Astrocyte of the spinal cord (primary cell): ENCODE measurements around the gene RAPGEF5.

Source experiments
- DNase-seq: peaks from one replicate; pipeline ENCODE4 v3.0.0; 2011; ENCODE audit warnings: low read depth, low spot score
- H3K4me3 ChIP-seq: 2 replicates; pipeline ENCODE4 v1.5.1; 2011; ENCODE audit warnings: low read depth, mild to moderate bottlenecking, low read length, moderate library complexity
- in situ Hi-C: cut with HindIII; loops from 2 replicates; pipeline ENCODE4 v1.10.0; 2017; ENCODE audit warnings: low sequenced_read_pairs
- TF ChIP-seq, protein P1 (sequence below): IDR thresholded peaks from 2 replicates; pipeline ENCODE4 v1.5.1; 2012; ENCODE audit warnings: low read depth, mild to moderate bottlenecking, low read length, inconsistent platforms

Gene RAPGEF5

GRCh38 chr7:22316914-22317313 is 40.0 kb downstream of the RAPGEF5 start:
- TF ChIP-seq, protein P1, sequence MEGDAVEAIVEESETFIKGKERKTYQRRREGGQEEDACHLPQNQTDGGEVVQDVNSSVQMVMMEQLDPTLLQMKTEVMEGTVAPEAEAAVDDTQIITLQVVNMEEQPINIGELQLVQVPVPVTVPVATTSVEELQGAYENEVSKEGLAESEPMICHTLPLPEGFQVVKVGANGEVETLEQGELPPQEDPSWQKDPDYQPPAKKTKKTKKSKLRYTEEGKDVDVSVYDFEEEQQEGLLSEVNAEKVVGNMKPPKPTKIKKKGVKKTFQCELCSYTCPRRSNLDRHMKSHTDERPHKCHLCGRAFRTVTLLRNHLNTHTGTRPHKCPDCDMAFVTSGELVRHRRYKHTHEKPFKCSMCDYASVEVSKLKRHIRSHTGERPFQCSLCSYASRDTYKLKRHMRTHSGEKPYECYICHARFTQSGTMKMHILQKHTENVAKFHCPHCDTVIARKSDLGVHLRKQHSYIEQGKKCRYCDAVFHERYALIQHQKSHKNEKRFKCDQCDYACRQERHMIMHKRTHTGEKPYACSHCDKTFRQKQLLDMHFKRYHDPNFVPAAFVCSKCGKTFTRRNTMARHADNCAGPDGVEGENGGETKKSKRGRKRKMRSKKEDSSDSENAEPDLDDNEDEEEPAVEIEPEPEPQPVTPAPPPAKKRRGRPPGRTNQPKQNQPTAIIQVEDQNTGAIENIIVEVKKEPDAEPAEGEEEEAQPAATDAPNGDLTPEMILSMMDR: no peak
- no peak overlapping the region for H3K4me3 ChIP-seq
- DNase-seq: no peak
- in situ Hi-C loops: no loop called here

DNA sequence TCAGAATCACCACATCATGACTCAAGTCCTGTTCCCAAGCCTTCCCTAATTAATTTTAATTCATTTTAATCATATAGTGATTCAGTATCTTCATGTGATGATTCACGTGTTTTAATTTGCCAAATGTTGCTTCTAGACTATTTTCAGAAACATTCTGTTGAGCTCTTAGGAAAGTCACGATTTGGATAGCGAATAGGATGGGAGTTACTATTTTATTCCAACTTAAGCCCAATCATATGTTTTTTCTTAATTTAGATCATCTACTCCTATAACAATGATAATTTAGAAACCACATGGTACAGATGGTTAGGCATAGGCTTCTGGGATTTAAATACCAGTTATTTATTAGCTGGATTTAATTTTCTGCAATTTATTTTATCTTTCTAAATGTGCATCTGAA is 49.1 kb downstream of the RAPGEF5 start:
- TF ChIP-seq, protein P1: no peak
- in situ Hi-C loops: no loop called here
- DNase-seq: no peak
- no peak overlapping the region for H3K4me3 ChIP-seq

DNA sequence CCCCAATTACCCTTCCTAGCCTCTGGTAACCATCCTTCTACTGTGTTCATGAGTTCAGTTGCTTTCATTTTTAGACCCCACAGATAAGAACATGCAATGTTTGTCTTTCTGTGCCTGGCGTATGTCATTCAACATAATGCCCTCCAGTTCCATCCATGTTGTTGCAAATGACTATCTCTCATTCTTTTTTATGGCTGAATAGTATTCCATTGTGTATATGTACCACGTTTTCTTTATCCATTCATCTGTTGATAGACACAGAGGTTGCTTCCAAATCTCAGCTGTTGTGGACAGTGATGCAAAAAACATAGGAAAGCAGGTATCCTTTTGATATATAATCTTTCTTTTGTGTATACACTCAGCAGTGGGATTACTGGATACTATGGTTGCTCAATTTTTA is 51.2 kb downstream of the RAPGEF5 start:
- TF ChIP-seq, protein P1: no peak
- in situ Hi-C loops: no loop called here

DNA sequence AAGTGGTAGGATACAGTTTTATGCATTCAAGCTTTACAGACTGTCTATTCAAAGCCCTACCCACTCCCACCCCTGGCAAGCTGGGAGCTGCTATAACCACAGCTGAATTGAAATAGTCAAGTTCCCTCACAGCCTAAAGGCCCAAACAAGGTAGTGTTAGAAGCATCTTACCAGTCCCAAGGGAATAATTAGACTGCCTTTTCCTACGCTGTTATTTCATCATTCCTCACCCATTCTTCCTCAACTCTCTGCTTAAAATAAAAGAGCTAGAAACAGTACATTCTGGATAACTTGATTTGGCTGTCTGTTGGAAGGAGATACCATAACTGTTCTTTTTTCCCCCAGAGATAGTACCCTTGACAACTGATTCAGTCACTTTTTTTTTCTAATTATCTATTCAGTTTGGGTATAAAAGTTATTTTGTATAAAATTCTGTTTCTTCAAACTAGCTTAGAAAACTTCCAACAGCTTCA is 54.0 kb downstream of the RAPGEF5 start:
- TF ChIP-seq, protein P1: no peak
- in situ Hi-C loops: no loop called here
- no peak for DNase-seq
- H3K4me3 ChIP-seq: no peak overlapping the region

More for the DNA sequence above, 51.2 kb downstream of the RAPGEF5 start:
- no peak overlapping the region for H3K4me3 ChIP-seq
- no peak for DNase-seq

- in situ Hi-C loops: no loop called here
- H3K4me3 ChIP-seq: no peak overlapping the region
- no peak for DNase-seq
- TF ChIP-seq, protein P1: no peak
Observed at GRCh38 chr7:22302193-22302592, 54.8 kb downstream of the RAPGEF5 start.

- TF ChIP-seq, protein P1: no peak
- no peak for DNase-seq
- in situ Hi-C loops: no loop called here
- no peak overlapping the region for H3K4me3 ChIP-seq
Observed at GRCh38 chr7:22301790-22302189, 55.2 kb downstream of the RAPGEF5 start.

DNA sequence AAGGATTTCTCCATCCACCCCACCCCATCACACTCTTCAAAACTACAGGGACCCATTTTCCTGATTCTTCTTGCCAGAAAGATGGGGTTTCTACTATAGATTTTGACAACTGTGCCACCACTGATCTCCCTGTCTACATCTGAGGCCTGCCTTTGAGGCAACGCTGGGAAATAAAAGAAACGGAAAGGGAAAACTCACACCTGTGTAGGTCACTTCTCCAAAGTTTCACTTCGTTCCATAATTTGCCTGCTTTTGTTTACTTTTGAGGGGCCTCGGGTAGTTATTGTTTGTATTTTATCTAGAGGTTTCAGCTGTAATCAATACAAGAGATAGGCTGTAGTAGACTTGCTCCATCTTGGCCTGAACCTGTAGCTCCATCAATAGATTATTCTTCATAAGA is 56.1 kb downstream of the RAPGEF5 start:
- no peak for DNase-seq
- H3K4me3 ChIP-seq: no peak overlapping the region
- TF ChIP-seq, protein P1: no peak
- in situ Hi-C loops: no loop called here
